HepG2 (cell line): ENCODE measurements around the gene STK39. TPM values are rescaled to one million over a fixed set of nuclear protein-coding genes. Genes with fewer than 3 reads are reported as not detected.

Experiments used
- ATAC-seq: fragments of 200-7000 bp; cut with Tn5 transposase; 3 replicates; pipeline ENCODE4 v1.9.1; 2020; ENCODE audit warnings: mild to moderate bottlenecking, moderate library complexity
- BruUV-seq: library from RNA; stranded (reverse); fragments of 400-500 nt; replicated peaks from 2 replicates; lab custom pipeline; 2021; lab: Mats Ljungman, UMichigan
- CTCF ChIA-PET: fragments of 300-600 bp; formaldehyde crosslinking; extraction: SDS; loops from one replicate; lab custom pipeline; 2021; ENCODE audit warnings: low total read pairs, inconsistent platforms, low intra/inter-chr PET ratio; lab: Yijun Ruan, JAX
- POLR2A ChIA-PET: fragments of 350-600 bp; sonication (Branson Sonifier 250); formaldehyde crosslinking; loops from one replicate; lab custom pipeline; 2020; ENCODE audit warnings: antibody characterized with exemption, inconsistent platforms; lab: Yijun Ruan, JAX
- DNase-seq: peaks from one replicate; pipeline ENCODE4 v3.0.0-alpha.2; 2015; ENCODE audit warnings: low spot score
- FAIRE-seq: peaks from 3 replicates; lab custom pipeline; 2011; peaks lifted over from hg19 to GRCh38; lab: Jason Lieb, UNC
- H2AFZ ChIP-seq: one replicate; pipeline ENCODE4 v1.6.1; 2011; ENCODE audit warnings: low read length, inconsistent platforms
- H3K27ac ChIP-seq: fragments of 300-600 bp; 3 replicates; pipeline ENCODE4 v1.8.0; 2011; ENCODE audit warnings: mixed run types, mild to moderate bottlenecking, mixed read lengths, low read length, inconsistent platforms; ENCODE audit not compliant: insufficient read depth; ENCODE audit errors: extremely low read length
- H3K27me3 ChIP-seq, 2 experiments: fragments of 200-600 bp in 1 of 2; 2 replicates in 1 of 2; 3 replicates in 1 of 2; pipeline versions ENCODE4 v1.6.0 to v1.8.0; 2011; ENCODE audit warnings: low read length in 2 of 2, mild to moderate bottlenecking in 2 of 2, moderate library complexity in 2 of 2, inconsistent platforms in 1 of 2; ENCODE audit not compliant: insufficient read depth in 2 of 2, control insufficient read depth in 1 of 2
- H3K36me3 ChIP-seq, 2 experiments: fragments of 200-600 bp in 1 of 2; replicated peaks in 1 of 2; 2 replicates in 1 of 2; 3 replicates in 1 of 2; pipeline versions ENCODE4 v1.5.1 to v1.8.0; 2011; ENCODE audit warnings: low read length in 2 of 2, inconsistent platforms in 1 of 2; ENCODE audit not compliant: insufficient read depth in 2 of 2, control insufficient read depth in 1 of 2
- H3K4me1 ChIP-seq: 2 replicates; pipeline ENCODE4 v1.5.1; 2012; ENCODE audit warnings: low read length, inconsistent platforms; ENCODE audit not compliant: insufficient read depth
- H3K4me2 ChIP-seq: 2 replicates; pipeline ENCODE4 v1.6.0; 2011; ENCODE audit warnings: low read depth, low read length, inconsistent platforms
- H3K4me3 ChIP-seq, 3 experiments: fragments of 200-600 bp in 1 of 3; sonication (generic), shearing (Covaris generic) in 1 of 3; replicated peaks in 1 of 3; 2 replicates each; pipeline ENCODE4 v1.5.1; 2011 to 2016; ENCODE audit warnings: low read length in 3 of 3, inconsistent platforms in 2 of 3, low read depth in 2 of 3, mild to moderate bottlenecking in 2 of 3, control low read depth in 1 of 3, mixed read lengths in 1 of 3; ENCODE audit not compliant: insufficient read depth in 1 of 3
- H3K79me2 ChIP-seq: one replicate; pipeline ENCODE4 v1.6.1; 2011; ENCODE audit warnings: low read length, inconsistent platforms; ENCODE audit not compliant: insufficient read depth
- H3K9ac ChIP-seq: 2 replicates; pipeline ENCODE4 v1.6.0; 2011; ENCODE audit warnings: mild to moderate bottlenecking, low read depth, low read length, inconsistent platforms; ENCODE audit not compliant: insufficient read depth
- H3K9me3 ChIP-seq: 2 replicates; pipeline ENCODE4 v1.5.1; 2012; ENCODE audit warnings: mild to moderate bottlenecking, low read length
- H4K20me1 ChIP-seq: 2 replicates; pipeline ENCODE4 v1.6.0; 2011; ENCODE audit warnings: inconsistent platforms, mild to moderate bottlenecking, low read length, moderate library complexity; ENCODE audit not compliant: insufficient read depth
- ATF7 ChIP-seq, 2 experiments: fragments of 450-650 bp in 1 of 2; sonication (generic) in 1 of 2; formaldehyde crosslinking in 1 of 2; IDR thresholded peaks; 2 replicates each; pipeline versions ENCODE4 v1.4.0 to v1.6.1; 2016 to 2020; ENCODE audit warnings: antibody characterized with exemption in 1 of 2, mild to moderate bottlenecking in 1 of 2, missing genetic modification reagents in 1 of 2
- FOXP4 ChIP-seq: sonication (generic); formaldehyde crosslinking; IDR thresholded peaks from 2 replicates; pipeline ENCODE4 v1.4.0; 2020; ENCODE audit warnings: missing genetic modification reagents
- HNRNPL ChIP-seq: fragments of 200-400 bp; formaldehyde crosslinking; IDR thresholded peaks from 2 replicates; pipeline ENCODE4 v1.6.1; 2017; ENCODE audit warnings: mild to moderate bottlenecking, low read depth, low read length
- KDM6A ChIP-seq: IDR thresholded peaks from 2 replicates; pipeline ENCODE4 v1.6.1; 2016; ENCODE audit warnings: low read depth
- RCOR2 ChIP-seq: IDR thresholded peaks from 2 replicates; pipeline ENCODE4 v1.6.1; 2016; ENCODE audit warnings: missing biosample characterization, missing genetic modification reagents
- SP2 ChIP-seq: sonication (generic); formaldehyde crosslinking; IDR thresholded peaks from 2 replicates; pipeline ENCODE4 v1.5.1; 2020; ENCODE audit warnings: mild to moderate bottlenecking, missing genetic modification reagents
- TCF7 ChIP-seq: sonication (generic); IDR thresholded peaks from 2 replicates; pipeline ENCODE4 v1.6.1; 2016; ENCODE audit warnings: antibody characterized with exemption, low read depth
- WIZ ChIP-seq: sonication (generic); formaldehyde crosslinking; IDR thresholded peaks from 2 replicates; pipeline ENCODE4 v1.5.1; 2020; ENCODE audit warnings: mild to moderate bottlenecking, missing genetic modification reagents
- ZBTB25 ChIP-seq: IDR thresholded peaks from 2 replicates; pipeline ENCODE4 v1.6.1; 2018; ENCODE audit warnings: missing genetic modification reagents
- WGBS: methylation state at CpG from one replicate; pipeline ENCODE4 v1.1.6; 2017; ENCODE audit warnings: low lambda C conversion rate; 5-methylcytosine and 5-hydroxymethylcytosine counted together
- in situ Hi-C: cut with HindIII; loops from 2 replicates; pipeline ENCODE4 v1.10.0; 2017; ENCODE audit warnings: low pct_unique_long_range_greater_than_20kb; ENCODE audit not compliant: extremely low pct_ligation_motif_present
- intact Hi-C: fragments of 100-400 bp; cut with micrococcal nuclease; formaldehyde crosslinking; loops from one replicate; pipeline ENCODE4 v1.10.0; 2022; ENCODE audit not compliant: unreplicated experiment
- polyA plus RNA-seq, 8 experiments: library from polyadenylated mRNA; depleted of rRNA in 3 of 8; stranded (reverse) in 7 of 8; unstranded in 1 of 8; fragments of >200 nt; fragmentation: Illumina TruSeq in 4 of 8; extraction: Trizol in 4 of 8; gene quantifications; 2 replicates each; pipeline versions ENCODE4 v1.2.1 to v1.2.3, GENCODE V29; 2011 to 2016; ENCODE audit warnings: low read depth in 4 of 8, missing spikeins in 1 of 8, mixed read lengths in 1 of 8; ENCODE audit not compliant: insufficient read depth in 1 of 8
- total RNA-seq, 5 experiments: library from RNA; depleted of rRNA; stranded (reverse); fragments of >200 nt; fragmentation: Illumina TruSeq; extraction: Trizol; gene quantifications; 2 replicates each; pipeline ENCODE4 v1.2.3, GENCODE V29; 2016; ENCODE audit warnings: low read depth in 1 of 5

The STK39 gene
- total and polyA plus RNA-seq, 2 of the 13 experiments (the other 11 are each of a cell fraction or from before 2014, with no cell fraction given), result 27.3 to 38.4 TPM

GRCh38 chr2:168220965-168221819 is 26.2 kb downstream of the STK39 start (continued):
- TF ChIP-seq ATF7 (IDR thresholded peaks at IDR 0.05) (0 out of 2 replicates have a peak, but pooled peaks have one; percentile 9), ATF7 (CRISPR knock-in tag; IDR thresholded peaks at IDR 0.05) (no peak; the same call in 1 of the 2 replicates), KDM6A (CRISPR knock-in tag) (peak; percentile 7; the same call in 1 of the 2 replicates), WIZ (CRISPR knock-in tag) (no peak), SP2 (CRISPR knock-in tag) (no peak), TCF7 (peak; percentile 78), HNRNPL (no peak), RCOR2 (CRISPR knock-in tag) (peak; percentile 84), FOXP4 (CRISPR knock-in tag) (peak; percentile 77)
- TF ChIP-seq, all 625 proteins: peak for 123

- BruUV-seq, result no TSS peak
- TF ChIP-seq ZBTB25, result no peak
- no peak overlapping the region for H3K27ac ChIP-seq
- H4K20me1 ChIP-seq, result no peaks in the 10 kb centered on the region
- no peak overlapping the region for H2AFZ ChIP-seq
- WGBS, result 97% methylated on average over 2 of the region's 2 CpGs
- H3K9me3 ChIP-seq, result no peaks in the 10 kb centered on the region
- DNase-seq (no peak), FAIRE-seq (no peak), ATAC-seq (no peak)
- no peak overlapping the region for H3K4me2 ChIP-seq
- CTCF ChIA-PET, result no interaction called here
- intact Hi-C loops (no loop called here), in situ Hi-C loops (no loop called here)
- POLR2A ChIA-PET, result no interaction called here
- H3K4me3 ChIP-seq, result no peak overlapping the region
- H3K27me3 ChIP-seq, result no peaks in the 10 kb centered on the region
- H3K9ac ChIP-seq, result no peak overlapping the region
- peaks cover 19% of the 10 kb centered on the region for H3K79me2 ChIP-seq
- H3K4me1 ChIP-seq, result peaks cover 74% of the 10 kb centered on the region
- peaks cover 0 to 8% of the 10 kb centered on the region in 2 experiments; a peak in 2 of 5 replicates for H3K36me3 ChIP-seq
These were observed 29.5 kb downstream of the STK39 start for GRCh38 chr2:168217920-168218319.
